Kidney tubule cell (primary cell): ENCODE data around the gene PTTG1.
A peak's percentile ranks its signal among the peaks of the same experiment; 100 is the strongest.

Experiments
- DNase-seq: peaks from one replicate; pipeline ENCODE4 v3.0.0-alpha.2; 2018; ENCODE audit warnings: low spot score

Gene PTTG1

DNA sequence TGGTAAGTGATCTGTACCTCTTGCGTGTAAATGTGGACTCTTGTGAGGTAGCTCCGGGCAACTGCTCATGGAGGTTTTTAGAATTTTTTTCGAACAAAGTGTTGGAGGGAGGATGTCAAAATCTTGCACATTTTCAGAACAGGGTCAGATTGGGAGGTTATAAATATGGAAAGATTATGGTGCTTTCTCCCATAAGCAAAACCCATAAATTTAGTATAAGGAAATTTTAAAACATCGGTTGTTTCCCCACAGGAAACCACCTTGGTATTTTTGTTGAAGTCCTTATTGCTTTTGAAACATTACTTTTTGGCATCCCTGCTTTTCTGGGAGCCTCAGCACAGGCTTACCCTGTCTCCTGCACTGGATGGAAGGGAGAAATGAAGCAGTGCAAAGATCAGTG, 33.9 kb downstream of the PTTG1 start:
- DNase-seq = no peak

DNA sequence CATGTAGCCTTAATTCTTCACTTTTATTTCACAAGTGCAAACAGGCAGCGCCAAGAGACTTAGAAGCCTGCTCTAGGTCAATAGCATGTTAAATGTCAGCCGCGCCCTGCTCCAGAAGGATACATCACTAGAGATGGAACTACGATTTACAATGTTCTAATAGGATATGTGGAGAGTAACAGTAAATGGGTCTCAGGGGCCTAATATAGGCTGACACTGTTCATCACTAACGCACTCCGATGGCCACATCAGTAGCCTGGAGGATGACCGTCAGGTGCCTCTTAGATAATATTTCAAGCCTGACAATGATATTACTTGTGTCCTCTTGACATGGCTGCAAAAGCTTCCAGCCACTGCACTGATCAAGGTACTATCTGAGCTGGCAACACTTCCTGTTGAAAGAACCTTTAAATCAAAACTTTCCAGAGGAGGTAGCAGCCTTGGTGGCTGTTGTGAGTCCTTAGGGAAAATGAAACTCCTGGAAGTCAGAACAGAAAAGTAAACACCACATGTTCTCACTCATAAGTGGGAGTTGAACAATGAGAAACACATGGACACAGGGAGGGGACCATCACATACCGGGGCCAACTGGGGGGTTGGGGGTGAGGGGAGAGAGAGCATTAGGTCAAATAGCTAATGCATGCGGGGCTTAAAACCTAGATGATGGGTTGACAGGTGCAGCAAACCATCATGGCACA, 35.0 kb downstream of the PTTG1 start:
- DNase-seq = no peak

DNA sequence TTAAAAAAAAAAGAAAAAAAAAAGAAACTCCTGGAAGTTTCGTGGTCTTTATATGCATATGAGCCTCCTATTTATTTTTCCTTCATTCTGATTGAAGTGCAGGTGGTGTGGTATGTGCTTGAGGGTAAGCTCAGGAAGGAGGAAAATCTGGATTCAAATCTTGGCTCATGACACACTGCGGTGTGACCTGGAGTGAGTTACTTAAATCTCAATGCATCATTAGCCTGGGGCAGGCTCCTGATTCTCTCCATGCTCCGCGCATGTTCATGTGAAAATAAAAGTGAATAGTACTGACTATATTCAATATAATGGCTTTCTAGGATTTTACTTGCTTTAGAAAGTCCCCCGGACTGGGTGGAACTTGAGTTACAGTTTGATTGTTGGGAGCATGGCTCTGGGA, 35.6 kb downstream of the PTTG1 start:
- no peak for DNase-seq

DNA sequence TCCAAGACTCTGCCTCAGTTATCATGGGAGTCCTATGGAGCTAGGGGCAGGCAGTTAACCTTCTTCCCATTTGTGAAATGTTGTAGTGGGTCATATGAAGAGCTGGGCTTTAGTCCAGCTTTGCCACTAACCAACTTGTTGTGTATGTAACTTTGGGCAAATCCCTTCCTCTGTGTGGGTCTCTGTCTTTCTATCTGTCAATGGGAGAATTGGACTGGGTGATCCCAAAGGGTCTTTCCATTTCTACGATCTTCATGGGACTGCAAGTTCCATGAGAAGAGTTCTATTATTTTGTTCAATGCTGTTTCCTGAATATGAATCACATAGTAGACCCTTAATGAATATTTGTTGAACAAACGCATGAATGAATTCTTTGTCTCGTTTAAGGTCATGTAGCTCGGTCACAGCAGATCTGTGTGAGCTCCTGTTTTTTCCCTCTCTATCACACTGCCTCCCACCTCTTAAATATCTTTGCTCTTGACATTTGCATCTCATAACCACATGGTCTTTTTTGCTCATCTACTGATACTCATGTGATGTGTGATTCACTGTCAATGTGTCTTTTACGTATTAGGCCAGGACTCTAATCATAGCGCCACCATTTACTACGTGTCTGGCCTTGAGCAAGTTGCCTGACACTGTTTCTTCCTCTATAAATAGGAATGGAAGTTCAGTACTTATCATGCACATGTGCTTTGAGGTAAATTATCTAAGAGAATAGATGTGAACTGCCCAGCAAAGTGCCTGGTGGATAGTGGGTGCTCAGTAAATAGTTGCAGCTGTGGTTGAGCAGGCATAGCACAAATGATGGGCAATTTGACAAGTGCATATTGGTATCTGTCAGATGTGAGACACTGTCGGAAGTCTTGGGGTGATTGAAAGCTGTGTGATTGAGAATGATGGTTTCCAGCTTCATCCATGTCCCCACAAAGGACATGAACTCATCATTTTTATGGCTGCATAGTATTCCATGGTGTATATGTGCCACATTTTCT, 37.4 kb downstream of the PTTG1 start:
- DNase-seq = no peak

DNA sequence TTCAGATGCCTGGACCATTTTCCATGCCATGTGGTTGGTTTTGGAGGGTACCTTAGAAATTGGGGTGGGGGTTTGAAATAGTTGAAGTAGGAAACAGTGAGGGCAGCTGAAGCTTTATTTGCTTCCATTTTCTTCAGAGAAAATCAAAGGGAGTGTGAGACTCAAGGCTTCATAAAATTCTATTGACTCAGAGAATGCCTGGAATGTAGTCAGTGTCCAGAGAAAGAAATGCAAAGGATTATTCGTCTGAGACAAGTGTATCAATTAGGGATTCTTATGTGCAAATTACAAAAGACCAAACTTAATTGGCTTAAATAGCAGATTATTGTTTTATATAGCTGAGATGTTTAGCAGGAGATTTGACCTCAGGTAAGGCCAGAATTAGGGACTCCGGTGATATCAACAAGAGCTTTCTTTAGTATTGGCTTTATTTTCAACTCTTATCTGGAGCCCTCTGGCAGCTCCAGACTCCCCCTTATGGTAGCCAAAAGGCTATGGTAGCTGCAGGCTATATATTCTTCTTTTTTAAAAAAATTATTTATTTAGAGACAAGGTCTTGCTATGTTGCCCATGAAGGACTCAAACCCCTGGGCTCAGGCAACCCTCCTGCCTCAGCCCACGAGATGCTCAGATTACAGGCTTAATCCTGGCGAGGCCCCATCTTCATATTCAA, 38.9 kb downstream of the PTTG1 start:
- peak; percentile 42 for DNase-seq

DNA sequence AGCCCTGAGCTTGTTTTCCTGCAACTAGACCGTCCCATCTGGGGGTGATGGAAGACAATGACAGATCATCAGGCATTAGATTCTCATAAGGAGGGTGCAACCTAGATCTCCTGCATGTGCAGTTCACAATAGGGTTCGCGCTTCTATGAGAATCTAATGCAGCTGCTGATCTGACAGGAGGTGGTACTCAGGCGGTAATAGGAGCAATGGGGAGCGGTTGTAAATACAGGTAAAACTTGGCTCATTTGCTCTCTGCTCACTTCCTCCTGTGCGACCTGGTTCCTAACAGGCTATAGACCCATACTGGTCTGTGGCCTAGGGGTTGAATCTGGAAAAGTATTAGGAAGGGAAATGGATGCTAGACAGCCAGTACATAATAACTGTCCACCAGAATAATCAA, 39.7 kb downstream of the PTTG1 start:
- no peak for DNase-seq

DNA sequence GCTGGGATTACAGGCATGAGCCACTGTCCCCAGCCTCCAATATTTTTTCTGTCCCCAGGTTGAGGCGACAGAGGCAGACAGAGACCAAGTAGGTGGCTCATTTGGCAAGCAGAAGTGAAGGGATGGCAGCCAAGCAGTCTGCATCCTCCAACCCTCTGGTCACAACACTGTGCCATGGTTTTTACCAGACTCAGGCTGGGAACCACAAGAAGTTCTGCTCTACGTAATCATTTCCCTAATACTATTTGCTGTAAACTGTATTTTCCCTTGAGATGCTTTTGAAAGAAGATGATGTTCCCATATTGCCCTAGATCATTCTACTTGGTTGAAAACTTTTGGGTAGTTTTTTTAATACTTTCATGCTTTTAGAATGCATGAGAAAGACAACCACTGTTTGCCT, 40.5 kb downstream of the PTTG1 start:
- no peak for DNase-seq

DNA sequence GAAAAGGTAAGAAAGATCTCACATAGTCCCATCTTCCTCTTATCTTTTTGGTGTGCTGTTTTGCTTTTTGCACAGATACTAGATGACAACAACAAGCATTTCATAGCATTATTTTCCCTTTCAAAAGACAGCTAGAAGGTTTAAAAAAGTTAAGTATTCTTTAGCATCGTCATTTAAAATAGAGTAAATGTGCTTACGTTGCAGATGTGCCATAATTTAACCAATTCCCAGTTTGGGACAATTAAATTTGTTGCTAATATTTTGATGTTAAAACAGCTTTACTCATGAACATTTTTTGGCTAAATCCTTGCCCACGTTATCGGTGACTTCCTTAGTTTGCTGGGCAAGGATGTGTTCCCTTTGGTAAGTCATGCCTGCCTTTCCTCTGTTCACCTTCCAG, 41.6 kb downstream of the PTTG1 start:
- DNase-seq = no peak

DNA sequence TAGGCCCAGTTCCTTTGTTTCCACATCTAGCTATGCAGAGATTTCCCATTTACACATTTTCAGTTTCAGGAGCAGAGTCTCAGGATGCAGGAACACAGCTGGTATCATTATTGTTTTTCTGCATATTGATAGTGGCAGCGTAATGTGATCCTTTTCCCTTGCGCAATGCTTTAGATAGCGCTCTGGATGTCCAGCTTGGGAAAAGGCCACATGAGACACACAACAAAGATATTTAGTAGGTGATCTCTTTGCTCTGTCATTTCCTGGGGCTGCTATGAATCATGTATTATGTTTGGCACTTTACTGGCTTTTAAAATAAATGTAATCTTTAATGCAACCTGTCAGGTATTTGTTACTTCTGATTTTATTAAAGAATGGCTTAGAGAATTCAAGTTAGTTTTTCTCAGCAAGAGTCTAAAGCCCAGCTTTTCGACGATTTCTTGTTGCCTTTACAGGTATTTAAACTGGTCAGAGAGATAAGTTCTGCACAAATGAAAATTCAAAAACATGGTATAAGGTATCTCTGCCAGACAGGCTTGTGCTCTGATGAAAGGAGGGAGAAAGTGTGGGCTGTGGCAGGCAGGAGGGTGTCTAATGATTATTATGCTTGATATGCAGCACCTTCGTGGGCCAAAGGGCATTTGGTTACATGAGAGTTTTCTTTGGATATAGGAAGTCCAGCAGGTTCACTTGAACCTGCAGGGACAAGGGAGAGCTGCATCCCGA, 42.2 kb downstream of the PTTG1 start:
- DNase-seq = peak; percentile 80

DNA sequence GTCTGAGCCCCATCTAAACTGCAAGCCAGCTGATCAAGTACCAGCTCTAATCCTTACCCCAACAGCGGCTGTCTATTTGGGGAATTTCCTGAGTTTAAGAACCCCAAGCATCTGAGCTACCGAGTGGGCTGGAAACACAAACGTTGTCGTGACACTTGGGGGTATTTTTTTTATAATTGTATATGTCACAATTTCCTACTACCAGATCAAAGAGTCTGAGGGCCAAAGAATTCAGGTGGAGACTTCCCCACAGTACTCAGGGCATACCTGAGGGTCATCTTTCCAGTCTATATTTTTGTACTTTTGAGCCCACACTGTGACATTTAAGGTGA, 42.8 kb downstream of the PTTG1 start:
- DNase-seq = no peak

DNA sequence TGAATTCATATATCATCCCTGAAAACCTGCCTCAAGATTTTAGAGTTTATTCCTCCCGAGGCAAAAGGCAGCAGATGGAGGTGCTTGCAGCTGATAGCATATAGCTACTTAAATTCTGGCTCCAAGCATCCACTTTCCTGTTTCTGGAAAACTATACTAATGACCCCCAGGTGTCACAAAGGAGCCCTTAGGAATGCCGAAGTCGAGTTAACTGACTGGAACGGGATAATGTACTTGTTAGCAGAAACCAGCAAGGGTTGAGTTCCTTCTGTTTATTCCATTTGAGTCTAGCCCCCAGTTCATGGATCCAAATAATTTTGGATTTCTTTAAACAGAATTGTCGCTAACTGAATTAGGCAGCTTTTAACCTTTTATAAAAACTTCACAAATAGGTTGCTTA, 44.5 kb downstream of the PTTG1 start:
- DNase-seq = peak; percentile 34

DNA sequence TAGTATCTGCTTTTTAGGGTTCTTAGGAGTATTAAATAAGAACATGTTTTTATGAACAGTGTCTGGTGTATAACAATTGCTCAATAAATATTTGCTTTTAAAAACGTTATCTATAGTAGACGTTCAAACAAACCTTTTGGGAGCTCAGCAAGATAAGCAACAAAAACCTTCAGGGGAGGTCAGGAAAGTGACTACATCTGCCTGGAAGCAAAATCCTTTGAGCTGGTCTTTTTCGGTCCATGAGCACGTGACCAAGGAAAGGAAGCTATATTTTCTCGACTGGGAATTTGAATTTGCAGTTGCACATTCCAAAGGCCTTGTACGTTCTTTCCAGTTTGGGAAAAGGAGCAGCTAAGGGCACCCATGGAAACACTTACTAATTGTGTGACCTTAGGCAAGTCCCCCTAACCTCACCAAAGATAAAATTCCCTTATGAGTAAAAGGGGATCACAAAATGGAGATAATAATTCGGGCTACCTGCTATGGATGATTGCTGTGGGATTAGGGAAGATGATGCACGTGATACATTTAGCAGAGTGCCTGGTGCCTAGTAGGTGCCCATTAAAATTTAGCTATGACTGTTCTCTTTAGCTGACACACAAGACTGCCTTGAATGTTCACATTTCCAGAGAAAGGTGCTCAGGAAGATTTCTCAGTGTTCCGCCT, 45.4 kb downstream of the PTTG1 start:
- peak; percentile 52 for DNase-seq

DNA sequence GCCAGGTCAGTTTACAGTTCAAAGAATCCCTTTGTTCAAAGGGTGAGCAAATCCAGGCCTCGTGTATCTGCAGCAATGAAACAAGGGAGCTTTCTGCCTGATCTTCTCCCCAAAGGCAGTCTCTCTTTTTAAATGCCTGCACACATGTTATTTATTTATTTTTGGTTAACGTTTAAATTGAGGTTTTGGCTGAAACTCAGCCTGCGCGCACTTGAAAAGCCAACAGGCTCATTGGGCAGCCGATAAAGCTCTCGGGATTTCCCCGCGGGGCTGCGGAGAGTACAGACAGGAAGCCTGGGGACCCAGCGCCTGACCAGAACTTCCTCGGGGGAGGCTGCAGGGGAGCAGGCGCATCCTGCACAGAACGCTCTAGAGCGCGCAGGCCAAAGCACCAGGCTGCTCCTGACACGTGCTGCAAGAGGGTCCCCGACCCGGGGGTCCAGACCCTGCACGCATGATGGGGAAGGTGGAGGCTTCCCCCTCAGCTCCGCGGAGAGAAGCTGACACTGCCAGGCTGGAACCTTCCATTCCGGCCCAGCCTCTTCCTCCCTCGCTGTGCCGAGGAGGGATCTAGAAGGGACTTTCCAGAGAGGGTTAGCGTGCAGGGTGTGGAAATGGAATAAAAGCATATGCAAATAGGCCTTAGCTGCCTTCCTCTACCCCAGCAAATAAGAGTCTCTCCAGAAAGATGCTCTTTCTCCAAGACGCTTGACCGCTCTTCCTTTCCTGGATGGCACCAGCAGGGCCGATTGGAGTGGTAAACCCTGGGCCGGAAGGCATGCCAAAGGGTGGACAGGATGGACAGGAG, 46.1 kb downstream of the PTTG1 start:
- peak; percentile 99 for DNase-seq

DNA sequence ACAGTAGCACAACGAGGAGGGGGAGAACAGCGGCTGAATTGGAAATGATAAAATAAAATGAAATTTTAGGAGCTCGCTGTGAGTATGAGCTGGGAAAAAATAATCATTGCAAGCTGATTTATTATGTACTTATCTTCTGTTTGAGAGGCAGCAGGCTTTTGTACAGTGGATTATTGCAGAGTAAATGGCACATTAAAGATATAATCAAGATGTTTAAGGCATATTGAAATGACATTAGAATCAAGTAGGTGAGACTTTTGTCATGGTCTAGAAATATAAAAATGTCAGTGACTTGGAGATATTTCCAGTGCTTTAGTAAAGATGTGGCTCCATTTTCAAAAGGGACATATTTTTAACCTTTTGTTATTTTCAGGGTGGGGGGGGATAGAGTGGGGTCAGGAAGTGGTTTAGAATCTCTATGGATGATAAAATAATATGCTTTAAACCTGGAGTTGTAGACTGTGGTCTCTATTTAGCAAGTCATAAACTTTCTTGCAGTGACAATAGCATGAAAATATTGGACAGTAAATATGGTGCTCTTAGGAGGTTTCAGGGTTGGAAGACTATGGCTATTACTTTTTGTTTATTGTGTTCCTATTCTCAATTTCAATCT, 46.8 kb downstream of the PTTG1 start:
- DNase-seq = no peak

DNA sequence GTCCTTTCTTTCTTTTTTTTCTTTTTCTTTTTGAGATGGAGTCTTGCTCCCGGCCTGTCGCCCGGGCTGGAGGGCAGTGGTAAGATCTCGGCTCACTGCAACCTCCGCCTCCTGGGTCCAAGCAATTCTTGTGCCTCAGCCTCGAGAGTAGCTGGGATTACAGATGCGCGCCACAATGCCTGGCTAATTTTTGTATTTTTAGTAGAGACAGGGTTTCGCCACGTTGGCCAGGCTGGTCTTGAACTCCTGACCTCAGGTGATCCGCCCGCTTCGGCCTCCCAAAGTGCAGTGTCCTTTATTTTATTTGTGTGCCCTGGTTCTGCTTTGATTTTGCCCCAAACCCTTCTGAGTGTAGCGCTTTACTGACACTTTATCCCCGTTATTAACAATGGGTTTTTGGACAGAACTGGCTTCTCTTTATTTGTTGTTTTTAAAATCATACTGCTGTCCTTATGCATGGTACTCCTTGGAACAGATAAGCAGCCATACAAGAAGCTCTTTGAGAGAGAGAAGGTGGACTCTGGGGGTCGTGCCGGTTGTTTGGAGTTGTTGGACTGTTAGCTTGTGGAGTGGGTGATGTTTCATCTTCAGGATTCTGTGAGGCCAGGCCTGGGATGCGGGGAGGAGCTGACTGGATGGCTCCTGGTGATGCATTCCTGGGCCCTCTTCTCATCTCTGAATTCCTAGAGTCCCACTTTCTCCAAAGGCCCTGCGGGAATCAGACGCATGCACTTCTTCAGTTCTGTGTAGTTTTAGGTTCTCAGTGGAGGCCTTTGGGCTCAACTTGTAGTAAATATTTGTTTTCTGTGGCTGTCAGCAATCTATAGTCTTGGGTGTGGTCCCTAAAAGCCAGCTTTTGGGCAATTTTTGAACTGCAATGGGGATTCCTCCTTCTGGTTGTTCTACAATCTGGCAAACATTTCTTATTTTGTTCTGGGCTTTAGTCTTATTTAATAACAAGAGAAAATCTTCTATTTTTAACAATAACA, 47.8 kb downstream of the PTTG1 start:
- peak; percentile 37 for DNase-seq

DNA sequence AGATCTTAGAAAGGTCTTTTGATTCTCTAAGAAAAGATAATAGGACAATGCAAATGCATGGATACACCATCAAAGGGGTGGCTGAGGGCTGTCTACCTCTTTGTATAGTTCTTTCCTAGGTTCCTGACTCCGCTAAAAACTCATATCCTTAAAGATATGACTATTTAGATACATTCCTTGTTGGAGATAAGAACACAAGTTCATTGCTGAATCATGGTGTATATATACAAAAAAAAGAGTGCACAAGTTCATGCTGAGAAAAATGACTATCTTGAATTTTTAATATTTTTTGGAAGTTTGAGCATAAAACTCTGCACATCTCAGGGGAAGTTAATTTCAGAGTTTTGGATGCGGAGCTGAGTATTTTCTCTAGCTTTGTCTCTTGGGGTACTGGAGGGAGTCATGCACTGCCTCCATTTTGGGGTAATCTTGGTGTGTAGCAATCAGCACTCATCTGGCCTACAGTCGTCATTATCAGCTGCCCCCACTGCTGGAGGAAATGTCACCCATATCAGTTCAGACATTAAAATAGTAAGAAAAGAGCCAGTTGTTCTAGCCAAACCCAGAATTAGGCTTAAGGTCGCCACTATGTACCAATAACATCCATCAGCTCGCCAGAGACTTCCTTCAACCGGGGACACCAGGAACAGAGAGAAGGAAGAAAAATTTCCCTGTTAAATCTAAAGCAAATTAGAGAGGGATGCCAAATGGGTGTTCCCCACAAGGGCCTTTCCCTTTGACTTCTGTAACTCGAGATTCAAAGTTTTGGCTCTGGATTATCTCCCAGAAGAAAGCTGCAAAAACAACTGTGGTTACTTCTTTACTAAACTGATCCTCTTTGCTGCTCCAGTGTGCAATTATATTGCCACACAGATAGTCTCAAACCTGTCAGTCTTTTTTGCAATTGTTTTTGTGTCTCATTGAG, 49.0 kb downstream of the PTTG1 start:
- DNase-seq = no peak

DNA sequence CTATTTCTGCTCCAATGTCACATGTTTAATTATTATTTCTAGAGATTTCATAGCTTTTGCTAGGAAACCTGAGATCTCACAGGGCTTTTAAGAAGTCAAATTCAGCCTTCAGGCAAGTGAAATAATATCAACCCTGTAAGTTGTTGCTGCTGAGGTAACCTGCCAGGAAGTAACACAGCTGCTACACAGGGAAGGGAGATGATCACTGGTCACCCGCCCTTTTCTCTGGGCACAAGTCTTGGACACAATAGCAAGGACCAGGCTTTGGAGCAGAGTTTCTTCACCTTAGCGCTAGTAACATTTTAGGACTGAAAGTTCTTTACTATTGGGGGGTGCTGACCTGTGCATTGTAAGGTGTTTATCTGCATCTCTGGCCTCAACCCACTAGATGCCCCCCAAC, 50.1 kb downstream of the PTTG1 start:
- no peak for DNase-seq

DNA sequence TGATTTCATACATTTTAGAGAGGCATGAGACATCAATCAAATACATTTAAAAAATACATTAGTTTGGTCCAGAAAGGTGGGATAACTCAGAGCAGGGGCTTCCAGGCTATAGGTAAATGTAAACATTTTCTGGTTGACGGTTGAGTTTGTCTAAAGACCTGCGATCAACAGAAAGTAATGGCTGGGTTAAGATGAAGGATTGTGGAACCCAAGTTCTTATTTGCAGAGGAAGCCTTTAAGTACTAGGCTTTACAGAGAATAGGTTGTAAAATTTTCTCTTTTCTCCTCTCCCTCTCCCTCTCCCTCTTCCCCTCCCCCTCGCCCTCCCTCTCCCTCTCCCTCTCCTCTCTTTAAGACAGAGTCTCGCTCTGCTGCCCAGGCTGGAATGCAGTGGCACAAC, 50.8 kb downstream of the PTTG1 start:
- no peak for DNase-seq
